Stimulated activated CD4-positive, alpha-beta T cell treated with anti-CD3 and anti-CD28 coated beads, Interleukin-4, amount 100 ng/mL, for 24 hours (primary cell): ENCODE measurements around the gene CDKN1B.

Experiments used
- DNase-seq: peaks from one replicate; pipeline ENCODE4 v3.0.0-alpha.2; 2020

Gene CDKN1B

DNA sequence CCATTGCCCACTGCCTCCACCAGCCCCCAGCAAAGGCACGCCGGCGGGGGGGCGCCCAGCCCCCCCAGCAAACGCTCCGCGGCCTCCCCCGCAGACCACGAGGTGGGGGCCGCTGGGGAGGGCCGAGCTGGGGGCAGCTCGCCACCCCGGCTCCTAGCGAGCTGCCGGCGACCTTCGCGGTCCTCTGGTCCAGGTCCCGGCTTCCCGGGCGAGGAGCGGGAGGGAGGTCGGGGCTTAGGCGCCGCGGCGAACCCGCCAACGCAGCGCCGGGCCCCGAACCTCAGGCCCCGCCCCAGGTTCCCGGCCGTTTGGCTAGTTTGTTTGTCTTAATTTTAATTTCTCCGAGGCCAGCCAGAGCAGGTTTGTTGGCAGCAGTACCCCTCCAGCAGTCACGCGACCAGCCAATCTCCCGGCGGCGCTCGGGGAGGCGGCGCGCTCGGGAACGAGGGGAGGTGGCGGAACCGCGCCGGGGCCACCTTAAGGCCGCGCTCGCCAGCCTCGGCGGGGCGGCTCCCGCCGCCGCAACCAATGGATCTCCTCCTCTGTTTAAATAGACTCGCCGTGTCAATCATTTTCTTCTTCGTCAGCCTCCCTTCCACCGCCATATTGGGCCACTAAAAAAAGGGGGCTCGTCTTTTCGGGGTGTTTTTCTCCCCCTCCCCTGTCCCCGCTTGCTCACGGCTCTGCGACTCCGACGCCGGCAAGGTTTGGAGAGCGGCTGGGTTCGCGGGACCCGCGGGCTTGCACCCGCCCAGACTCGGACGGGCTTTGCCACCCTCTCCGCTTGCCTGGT, at the start of gene CDKN1B:
TSS of gene CDKN1B (plus strand) at position 576 of the 793 bp plus-strand sequence. CDS start 472 bp downstream, outside the sequence.
- DNase-seq, result peak; percentile 85

DNA sequence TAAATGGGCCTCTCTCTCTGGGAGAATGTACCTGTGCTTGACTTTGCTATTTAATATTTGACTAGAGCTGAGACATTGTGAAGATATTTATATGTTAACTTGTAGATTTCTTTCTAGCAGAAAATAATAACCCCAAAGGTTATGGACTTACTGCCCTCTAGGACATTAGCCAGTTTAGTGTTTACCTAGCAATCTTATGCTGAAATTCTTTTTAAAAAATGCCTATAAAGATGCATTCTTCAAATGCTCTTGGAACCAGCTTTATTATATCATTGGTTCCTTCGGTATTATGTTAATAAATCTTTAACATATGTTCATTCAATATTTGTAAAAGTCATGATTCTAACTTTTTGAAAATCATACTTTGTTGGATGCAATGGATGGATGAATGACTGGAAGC, 49.2 kb upstream of the CDKN1B start:
- no peak for DNase-seq

DNA sequence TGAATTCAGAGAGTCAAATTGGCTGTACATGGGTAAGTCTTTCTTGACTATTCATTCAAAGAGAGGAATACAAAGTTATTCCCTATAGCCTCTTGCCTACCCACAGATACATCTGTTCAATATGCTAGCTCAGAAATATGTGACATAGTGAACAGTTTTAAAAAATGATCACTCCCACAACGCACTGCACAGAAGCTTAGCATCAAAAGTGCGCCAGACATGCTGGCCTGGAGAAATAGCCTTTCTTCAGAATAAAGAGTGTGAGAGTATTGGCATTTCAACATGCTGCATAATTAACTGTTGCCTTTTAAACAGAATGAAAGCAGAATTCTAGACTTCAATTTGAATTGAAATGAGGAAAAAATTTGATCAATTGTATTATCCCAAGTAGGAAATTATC, 48.1 kb upstream of the CDKN1B start:
- DNase-seq, result no peak

DNA sequence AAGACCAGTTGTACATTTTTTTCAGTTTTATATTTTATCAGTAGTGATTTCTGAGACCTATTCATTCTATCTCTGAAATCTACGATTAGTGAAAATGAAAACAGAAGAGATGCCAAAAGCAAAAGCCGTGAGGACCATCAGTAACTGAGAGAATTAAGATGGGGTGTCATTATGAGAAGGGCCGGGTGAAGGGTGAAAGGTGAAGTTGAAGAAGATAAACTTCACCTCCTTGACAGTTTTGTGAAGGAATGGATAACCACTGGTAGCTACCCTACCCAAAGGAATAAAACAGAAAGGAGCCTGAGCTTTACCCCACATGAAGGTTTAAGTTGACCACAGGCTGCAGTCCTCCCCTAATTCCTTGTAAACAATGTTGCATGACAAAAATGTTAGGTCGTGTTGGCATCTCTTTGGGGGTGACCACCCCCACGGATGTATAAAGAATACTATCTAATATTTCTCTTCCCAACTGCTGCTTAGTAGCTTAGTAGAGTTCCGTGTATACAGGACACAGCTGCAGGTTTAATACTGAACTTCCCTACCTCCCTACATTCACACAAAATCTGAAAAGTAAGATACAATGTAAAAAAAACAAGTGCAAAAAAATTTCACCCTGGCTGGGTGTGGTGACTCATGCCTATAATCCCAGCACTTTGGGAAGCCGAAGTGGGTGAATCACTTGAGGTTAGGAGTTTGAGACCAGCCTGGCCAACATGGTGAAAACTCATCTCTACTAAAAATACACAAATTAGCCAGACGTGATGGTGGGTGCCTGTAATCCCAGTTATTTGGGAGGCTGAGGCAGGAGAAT, 45.1 kb upstream of the CDKN1B start:
- no peak for DNase-seq

DNA sequence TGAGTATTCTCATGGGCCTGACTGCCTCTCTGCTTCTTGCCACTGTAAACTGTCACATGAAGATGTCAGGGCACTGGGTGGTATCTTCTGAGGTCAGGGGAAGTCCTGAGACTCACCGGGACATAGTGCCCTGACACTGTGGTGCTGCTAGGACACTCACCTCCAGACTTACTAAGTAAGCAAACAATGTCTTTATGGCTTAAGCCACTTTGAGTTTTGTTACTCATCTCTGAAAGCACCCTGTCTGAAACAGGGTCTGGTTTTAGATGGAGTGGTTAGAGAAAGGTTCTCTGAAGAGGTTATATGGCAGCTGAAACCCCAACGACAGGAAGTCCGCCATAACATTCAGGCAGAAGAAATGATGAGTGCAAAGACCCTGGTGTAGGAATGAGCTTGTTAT, 43.9 kb upstream of the CDKN1B start:
- peak; percentile 10 for DNase-seq

DNA sequence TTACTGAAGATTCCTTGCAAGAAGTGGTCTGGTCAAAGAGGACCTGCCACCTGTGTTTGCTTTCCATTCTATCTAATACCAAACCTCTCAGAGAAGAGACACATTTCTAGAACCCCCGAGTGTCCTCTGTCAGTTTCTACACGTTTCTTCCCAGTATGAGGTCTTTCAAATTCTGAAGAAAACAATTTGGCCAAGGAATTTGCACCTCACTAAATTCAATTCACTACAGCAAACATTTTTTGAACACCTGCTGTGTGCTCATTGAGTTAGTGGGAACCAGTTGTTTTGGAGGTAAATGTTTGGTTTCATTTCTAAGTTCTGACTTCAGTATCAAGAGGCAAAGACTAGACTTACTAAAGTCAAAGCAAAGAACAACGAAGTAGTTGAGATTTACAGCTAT, 40.6 kb upstream of the CDKN1B start:
- DNase-seq, result no peak

DNA sequence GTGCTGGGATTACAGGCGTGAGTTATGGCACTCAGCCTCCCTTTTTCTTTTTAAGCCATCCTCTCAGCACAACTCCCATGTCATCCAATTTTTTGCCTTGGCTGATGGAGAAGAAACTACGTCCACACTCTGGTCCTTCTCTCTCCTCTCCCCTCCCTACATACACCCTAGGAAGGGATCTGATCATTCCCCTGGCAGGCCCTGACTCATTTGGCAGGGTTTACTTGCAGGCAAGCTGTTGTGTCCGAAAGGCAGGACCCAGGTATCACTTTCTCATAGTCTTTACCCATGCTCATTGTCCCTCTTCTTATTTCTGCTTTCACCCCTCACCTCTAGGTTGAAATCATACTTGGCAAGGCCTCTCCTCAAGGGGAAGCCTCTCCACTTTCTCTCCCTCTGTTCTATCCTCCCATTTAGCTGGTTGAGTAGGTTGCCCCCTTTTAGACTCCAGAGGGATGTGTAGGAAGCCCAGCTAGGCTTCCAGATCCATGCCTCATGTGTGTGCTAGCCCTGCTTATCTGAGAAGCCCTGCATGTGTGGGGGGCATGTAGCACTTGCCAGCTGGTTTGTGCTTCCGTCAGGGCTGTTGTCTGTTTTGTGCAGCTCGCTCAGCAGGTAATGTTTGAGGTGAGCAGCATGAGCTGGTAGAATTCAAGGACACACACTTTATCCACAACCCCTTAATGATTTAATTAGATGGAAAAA, 36.0 kb upstream of the CDKN1B start:
- no peak for DNase-seq

DNA sequence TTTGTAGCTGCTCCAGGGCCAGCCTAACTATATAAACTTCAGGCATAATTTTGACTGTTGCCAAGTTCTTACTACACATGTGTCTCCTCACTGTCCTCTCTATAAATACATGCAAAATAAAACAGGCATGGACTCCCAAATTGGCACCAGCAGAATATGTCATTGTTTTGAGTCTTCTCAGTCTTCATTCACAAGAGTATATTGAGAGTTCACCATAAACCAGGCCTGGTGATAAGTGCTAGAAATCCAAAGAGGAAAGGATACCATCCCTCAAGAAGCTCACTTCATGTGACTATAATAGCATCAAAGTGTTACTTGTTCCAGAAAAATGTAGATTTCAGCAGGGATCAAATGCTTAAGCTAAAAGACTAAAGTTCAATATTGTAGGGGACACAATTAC, 34.9 kb upstream of the CDKN1B start:
- DNase-seq, result no peak

DNA sequence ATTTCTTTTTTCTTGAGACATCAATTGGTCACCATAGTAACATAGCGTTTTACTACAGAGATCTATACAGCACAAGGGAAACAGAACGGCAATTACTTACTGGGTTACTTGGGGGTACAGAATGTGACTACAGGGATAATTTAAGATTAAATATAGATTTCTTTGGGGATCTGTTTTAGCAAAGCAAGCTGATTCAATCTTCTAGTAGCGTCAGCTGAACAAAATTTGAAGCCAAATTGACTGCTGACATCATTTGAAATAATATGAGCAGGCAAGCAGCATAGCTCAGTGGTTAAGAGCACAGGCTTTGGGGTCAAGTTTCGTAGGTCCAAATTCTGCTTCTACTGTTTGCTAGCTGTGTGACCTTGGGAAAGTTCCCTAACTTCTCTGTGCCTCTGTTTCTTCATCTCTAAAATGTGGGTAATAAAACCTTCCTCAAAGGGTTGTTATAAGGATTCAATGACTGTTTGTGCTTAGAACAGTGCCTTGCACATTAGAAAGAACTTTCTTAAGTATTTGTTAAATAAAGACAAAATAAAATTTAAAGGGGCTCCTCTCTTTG, 34.0 kb upstream of the CDKN1B start:
- no peak for DNase-seq

DNA sequence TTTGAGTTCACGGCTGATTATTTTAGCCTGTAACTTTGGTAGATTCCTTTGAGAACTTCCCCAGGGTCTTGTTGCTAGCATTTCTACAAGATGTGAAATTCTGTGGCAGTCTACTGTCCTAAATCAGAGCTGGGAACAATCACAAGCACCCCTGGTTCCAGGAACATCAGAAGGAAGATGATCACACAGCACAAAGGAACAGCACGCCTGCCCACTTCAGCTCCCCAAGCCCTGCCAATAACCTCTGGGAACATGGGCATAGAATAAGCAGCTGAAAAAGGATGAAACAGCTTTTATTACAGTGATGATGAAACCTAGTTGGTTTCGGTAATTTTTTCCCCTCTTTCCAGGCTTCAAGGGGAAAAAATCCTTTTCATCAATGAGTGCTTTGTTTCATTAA, 33.4 kb upstream of the CDKN1B start:
- no peak for DNase-seq

DNA sequence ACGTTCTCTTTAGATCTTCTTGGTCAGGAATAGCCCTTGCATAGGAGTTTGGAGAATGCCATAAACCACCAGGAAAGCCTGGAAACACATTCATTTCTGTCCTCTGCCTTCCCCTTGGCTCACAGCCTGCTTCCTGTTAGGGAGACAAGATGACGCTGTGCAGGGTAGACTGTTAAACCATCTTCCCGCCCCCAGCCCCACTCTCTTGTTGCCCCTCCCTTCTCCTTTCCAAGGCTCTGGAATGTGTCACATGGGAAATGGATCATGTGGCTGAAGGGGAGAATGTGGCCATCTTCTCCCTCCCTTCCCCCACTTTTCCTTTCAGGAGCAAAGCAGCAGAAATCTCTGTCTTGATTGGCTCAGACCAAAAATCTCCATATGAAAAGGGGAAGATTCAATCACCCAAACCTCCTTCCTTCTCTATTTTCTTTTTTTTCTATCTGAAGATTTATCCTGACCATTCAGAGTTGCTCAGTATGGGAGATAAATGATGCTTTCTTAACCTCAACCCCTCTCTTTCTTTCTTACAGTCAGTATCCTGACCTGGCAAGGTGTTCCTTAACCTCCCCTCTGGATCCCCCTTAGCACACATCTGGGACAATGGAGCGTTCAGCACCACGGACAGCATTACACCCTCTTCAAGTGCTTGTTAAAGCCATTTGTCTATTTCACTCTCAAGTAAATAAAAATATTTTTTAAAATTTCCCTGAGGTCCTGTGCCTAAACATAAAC, 32.6 kb upstream of the CDKN1B start:
- DNase-seq, result no peak

DNA sequence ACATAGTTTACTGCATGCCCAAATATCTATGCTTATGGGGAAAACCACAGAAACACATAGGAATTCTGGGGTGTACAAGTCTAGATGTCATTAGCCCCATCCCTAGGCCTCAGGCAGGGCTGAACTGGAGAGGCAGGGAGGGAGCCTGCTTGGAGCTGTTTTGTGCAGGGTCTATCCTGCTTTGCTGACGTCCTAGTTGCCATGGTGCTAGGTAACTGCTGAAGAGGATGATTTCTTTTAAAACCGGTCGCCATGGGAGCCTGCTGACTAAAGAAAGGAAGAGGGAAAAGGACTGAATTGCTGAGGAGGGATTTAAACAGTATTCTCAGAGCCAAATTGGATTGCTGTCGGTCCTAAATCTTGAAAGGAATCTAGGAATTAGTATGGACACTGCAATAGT, 31.9 kb upstream of the CDKN1B start:
- no peak for DNase-seq

DNA sequence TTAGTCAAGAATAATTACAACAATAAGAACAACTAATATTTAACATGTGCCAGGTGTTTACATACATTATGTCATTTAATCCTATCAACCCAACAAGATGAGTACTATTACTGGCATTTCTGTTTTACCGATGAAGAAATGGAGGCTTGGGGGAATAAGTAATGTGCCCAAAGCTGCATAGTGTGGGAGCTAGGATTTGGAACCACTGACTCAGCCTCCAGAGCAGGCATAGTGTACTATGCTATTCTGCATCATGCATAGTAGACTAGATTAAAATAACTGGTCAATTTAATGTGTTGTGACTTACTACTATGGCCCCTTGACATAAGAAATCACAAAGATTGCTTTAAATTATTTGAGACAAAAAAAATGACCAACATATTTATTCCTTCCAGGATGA, 30.7 kb upstream of the CDKN1B start:
- no peak for DNase-seq

DNA sequence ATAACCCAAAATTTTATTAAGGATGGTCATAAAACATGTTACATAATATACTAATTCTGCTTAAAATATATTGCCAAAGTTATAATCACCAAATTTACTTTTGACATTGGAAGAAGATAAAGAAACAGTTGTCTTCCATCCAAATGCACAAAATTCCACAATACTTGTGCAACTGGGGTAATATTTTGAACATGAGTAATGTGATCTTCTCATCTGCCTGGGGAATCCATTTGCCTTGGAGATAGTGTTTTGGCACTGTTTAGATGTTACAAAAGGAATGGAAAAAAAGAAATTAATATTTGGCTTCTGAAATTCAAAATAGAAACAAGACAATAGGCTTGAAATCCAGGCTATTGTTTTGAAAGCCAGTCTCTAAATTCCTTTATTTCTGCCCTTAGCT, 30.2 kb upstream of the CDKN1B start:
- no peak for DNase-seq

DNA sequence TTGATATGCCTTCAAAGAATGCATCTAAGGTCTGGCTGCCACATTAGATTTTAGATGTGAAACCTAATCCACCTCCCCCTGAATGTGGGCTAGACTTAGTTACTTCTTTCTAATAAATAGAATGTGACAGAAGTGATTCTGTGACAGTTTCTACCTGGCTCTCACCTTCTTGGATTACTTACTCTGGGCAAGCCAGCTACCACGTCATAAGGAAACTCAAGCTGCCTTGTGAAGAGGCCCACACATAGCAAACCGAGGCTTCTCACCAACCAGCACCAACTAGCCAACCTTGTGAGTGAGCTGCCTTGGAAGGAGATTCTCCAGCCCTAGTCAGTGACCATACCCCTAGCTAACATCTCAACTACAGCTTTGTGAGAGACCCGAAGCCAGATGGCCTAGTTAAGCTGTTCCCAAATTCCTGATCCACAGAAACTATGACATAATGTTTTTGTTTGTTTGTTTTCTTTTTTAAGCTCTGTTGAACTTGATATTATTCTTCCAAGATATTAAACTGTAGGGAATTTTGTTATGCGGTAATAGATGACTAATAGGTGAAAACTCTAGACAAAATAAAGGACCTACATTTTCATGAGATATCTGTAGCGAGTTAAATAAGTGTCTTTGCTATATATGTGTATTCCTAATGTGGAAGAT, 27.4 kb upstream of the CDKN1B start:
- no peak for DNase-seq

DNA sequence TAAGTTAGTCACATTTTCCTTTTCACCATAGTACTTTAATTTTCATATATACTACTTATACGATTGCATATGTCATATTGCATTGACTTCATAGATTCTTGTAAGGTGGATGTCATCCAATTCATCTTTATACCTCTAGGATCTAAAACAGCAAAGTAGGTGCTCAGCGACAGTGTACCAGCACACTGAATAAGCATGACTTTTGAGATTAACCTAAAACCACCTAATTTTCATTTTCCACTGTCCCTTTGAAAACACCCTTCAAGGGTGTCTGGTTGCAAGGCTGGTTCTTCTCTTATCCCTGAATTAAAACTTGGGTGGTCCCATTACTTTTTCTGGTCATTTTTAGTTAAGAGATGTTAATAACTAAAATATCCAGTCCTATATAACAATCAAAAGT, 25.6 kb upstream of the CDKN1B start:
- no peak for DNase-seq

DNA sequence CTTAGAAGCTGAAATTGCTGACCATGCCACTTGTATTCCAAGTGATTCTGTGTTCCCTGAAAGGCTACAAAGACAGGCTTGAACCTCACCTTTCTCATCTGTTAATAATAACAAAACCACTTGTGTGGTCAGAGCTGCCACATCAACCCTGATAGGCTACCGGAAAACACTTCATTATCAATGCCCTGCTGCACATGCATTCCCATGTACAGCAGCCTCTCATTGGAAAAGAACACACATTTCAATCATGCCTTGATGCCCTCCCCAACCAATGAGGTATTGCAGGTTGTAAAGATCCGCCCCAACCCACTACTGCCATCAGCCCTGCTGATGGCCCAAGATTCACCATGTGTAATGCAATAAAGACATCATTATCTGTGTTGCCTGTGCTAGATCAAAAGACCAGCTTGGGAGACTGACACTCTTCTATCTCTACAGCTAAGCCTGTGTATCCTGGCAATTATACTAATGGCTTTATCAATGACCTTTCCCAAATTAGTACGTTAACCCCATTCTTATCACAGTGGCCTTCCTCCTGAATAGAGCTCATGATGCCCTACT, 24.0 kb upstream of the CDKN1B start:
- no peak for DNase-seq

DNA sequence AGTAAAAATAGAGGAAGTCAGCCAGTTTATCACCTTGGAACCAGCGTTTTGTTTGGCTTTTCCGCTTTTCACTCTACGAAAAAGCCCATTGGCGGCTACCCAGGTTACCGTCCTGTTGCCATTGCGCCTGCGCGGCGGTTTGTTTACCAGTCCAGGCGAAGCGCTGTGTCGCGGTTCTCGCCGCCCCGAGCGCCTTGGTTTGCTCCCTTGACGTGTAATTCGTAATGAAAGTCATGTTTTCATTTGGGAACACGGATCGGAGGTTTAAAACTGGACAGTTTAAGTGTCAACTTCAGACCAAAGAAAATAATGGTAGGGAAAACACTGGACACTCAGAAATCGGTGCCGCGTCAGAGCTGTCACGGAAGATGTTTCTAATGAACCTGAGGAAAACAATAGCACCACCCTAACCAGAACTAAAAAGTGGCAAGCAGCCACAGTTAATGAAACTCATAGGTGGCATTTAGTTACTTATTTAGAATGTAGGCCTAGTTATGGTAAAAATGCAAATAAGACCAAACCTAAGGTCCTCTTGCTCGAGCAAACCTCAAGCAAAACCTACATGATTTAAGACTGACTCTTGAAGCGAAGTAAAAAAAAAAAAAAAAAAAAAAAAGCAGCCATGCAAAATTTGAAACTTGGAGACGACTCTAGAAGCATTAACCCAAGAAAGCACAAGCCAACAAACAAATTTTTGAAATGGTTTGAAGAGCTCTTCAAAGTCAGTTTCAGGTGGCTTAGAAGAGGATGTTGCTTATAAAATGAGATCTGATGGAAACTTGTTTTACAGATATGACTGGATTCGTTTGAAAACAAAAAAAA, 20.4 kb upstream of the CDKN1B start:
- peak; percentile 91 for DNase-seq

DNA sequence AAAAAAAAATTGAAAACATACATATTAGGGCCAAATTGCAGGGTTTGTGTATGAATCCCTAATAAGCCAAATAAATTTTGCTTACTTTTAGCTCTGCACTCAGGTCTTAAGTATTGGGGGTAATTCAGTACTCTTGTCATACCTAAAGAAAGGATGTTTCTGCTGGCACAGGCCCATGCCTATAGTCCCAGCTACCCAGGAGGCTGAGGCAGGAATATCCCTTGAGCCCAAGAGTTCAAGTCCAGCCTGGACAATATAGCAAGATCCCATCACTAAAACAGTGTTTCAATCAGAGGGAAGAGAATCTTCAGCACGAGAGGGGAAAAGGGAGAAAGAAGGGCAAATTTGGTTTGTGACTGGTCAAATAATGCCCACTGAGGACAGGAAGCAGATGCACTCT, 17.8 kb upstream of the CDKN1B start:
- DNase-seq, result no peak

DNA sequence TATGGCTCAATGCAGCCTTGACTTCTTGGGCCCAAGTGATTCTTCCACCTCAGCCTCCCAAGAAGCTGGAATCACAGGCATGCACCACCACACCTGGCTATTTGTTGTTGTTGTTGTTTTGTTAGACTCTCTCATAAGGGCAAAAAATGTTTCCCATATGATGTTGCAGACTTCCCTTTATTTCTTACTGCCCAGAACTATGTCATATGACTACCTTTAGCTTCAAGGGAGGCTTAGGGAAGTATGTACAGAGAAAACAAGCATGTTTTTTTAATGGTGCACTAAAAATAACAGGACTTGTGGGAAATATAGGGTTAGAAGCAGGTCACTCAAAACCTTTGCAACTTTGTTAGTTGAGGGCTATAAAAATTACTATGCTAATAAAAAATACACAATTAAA, 16.9 kb upstream of the CDKN1B start:
- DNase-seq, result no peak

DNA sequence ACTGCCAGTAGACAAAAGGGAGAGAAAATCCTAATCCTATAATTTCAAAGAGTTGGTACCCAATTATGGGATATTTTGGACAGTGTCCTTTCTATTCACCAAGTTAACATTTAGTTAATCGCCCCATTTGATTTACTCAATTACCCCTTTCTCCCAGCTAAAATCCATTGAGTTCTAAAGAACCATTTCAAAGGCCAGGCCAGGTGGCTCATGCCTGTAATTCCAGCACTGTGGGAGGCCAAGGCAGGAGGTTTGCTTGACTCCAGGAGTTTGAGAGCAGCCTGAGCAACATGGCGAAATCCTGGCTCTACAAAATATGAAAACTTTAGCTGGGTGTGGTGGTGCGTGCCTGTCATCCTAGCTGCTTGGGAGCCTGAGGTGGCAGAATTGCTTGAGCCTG, 15.7 kb upstream of the CDKN1B start:
- no peak for DNase-seq
